Esophagus (tissue), 2 donors: ENCODE results near the gene LEP. TPM values are rescaled to one million over a fixed set of nuclear protein-coding genes. Genes with fewer than 3 reads are reported as not detected.

ENCODE experiments used
- H3K27ac ChIP-seq, 2 donors: one replicate each; pipeline ENCODE4 v1.5.1; 2013; ENCODE audit warnings: low read depth in 2 of 2, mild to moderate bottlenecking in 2 of 2, inconsistent platforms in 1 of 2, low read length in 1 of 2, moderate library complexity in 1 of 2
- H3K27me3 ChIP-seq, 2 donors: one replicate each; pipeline ENCODE4 v1.6.1; 2013; ENCODE audit warnings: low read length in 2 of 2, control low read depth in 1 of 2, mild to moderate bottlenecking in 1 of 2; ENCODE audit not compliant: insufficient read depth in 2 of 2, control insufficient read depth in 1 of 2
- H3K36me3 ChIP-seq, 2 donors: one replicate each; pipeline ENCODE4 v1.6.1; 2013; ENCODE audit warnings: low read length in 1 of 2; ENCODE audit not compliant: control insufficient read depth in 2 of 2, insufficient read depth in 2 of 2
- H3K4me1 ChIP-seq, 2 donors: one replicate each; pipeline ENCODE4 v1.6.1; 2013; ENCODE audit warnings: low read length in 1 of 2; ENCODE audit not compliant: control insufficient read depth in 2 of 2, insufficient read depth in 2 of 2
- H3K4me3 ChIP-seq, 2 donors: one replicate each; pipeline ENCODE4 v1.5.1; 2013; ENCODE audit warnings: low read length in 2 of 2, mild to moderate bottlenecking in 2 of 2, low read depth in 1 of 2, moderate library complexity in 1 of 2
- H3K9me3 ChIP-seq, 2 donors: one replicate each; pipeline ENCODE4 v1.6.1; 2013; ENCODE audit warnings: mild to moderate bottlenecking in 2 of 2, low read depth in 1 of 2, low read length in 1 of 2, moderate library complexity in 1 of 2; ENCODE audit not compliant: control insufficient read depth in 2 of 2, insufficient read depth in 1 of 2
- WGBS, 2 donors: extraction: QIAGEN DNeasy Blood & Tissue Kit; methylation state at CpG; one replicate each; pipeline ENCODE4 v1.1.7; 2013; 5-methylcytosine and 5-hydroxymethylcytosine counted together
- polyA plus RNA-seq, 2 donors: library from polyadenylated mRNA; stranded (reverse); fragments of 200-250 nt; gene quantifications; one replicate each; pipeline ENCODE4 v1.2.3, GENCODE V29; 2013
- donor health status: healthy with polysubstance abuse.
- donor health status: Bipolar disorder and iron deficiency.

The LEP gene
- polyA plus RNA-seq, 2 donors, result 0.02 TPM

GRCh38 chr7:128202287-128202957, 38.7 kb upstream of the LEP start:
- H3K4me3 ChIP-seq, result no peak overlapping the region
- no peaks in the 10 kb centered on the region for H3K36me3 ChIP-seq
- H3K27me3 ChIP-seq, result no peaks in the 10 kb centered on the region
- no peaks in the 10 kb centered on the region for H3K9me3 ChIP-seq
- 70 to 73% methylated on average over 10 of the region's 10 CpGs for WGBS, 2 donors
- no peak overlapping the region for H3K27ac ChIP-seq
- H3K4me1 ChIP-seq, result peaks cover 4% of the 10 kb centered on the region in 2 donors

DNA sequence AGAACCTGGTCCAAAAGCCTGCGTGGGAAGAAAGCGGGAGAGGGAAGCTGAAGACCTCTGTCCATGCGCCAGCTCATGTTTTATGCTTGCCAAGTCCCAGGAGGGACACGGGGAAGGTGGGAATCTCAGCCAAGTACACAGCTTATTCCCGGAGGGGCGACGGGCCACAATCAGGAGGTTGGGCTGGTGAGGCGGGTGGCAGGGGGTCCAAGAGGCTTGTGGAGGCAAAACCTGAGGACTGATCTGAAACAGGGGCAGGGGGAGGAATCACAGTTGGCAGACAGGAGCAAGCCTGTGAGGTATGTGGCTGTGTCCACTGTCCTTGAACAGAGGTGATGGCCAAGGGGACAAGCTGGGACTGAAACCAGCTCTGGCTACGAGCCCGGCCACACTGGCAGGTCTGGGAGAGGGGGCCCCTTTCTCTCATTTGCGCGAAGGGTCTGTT, 38.0 kb upstream of the LEP start:
- H3K27ac ChIP-seq, result no peak overlapping the region
- H3K27me3 ChIP-seq, result no peaks in the 10 kb centered on the region
- H3K4me3 ChIP-seq, result no peak overlapping the region
- H3K36me3 ChIP-seq, result no peaks in the 10 kb centered on the region
- WGBS, 2 donors, result 55 to 57% methylated on average over 10 to 12 of the region's 12 CpGs
- H3K9me3 ChIP-seq, result no peaks in the 10 kb centered on the region
- peaks cover 2 to 4% of the 10 kb centered on the region in 2 donors for H3K4me1 ChIP-seq

DNA sequence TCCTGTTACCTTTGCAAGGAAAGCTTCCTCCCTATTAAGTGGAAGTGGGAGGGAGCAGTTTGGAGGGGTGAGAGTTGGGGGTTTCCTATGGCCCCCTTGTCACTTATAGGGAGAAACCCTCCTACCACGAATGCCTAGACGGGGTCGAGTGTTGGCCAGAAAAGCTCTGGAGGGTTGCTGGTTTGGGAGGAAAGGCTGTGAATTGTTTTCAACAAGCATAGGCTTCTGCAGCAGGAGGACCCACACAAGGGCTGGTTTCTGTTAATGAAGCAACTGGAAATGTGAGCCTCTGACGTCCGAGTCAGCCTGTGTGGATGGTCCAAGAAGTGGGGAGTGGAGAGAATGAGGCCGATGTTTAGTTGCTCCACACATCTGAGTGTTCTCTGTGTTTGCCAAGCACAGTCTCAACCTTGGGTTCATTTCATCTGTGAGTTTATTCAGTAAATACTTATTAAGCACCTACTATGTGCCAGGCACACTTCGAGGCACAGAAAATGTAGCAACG, 37.3 kb upstream of the LEP start:
- WGBS, 2 donors, result 64% methylated on average over 8 of the region's 8 CpGs
- H3K9me3 ChIP-seq, result no peaks in the 10 kb centered on the region
- no peaks in the 10 kb centered on the region for H3K27me3 ChIP-seq
- no peaks in the 10 kb centered on the region for H3K36me3 ChIP-seq
- no peak overlapping the region for H3K27ac ChIP-seq
- H3K4me1 ChIP-seq, result peaks cover 2 to 4% of the 10 kb centered on the region in 2 donors
- no peak overlapping the region for H3K4me3 ChIP-seq

DNA sequence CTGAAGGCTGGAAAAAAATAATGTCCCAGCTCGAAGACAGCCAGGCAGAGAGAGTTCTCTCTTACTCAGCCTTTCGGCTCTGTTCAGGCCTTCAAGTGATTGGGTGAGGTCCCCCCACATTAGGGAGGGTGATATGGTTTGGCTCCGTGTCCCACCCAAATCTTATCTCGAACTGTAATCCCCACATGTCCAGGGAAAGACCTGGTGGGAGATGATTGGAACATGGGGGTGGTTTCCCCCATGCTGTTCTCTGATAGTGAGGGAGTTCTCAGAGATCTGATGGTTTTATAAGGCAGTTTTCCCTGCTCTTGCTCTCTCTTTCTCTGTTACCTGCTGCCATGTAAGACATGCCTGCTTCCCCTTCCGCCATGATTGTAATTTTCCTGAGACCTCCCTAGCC, 36.6 kb upstream of the LEP start:
- H3K4me1 ChIP-seq, result peaks cover 2 to 4% of the 10 kb centered on the region in 2 donors
- H3K27ac ChIP-seq, result no peak overlapping the region
- no peaks in the 10 kb centered on the region for H3K36me3 ChIP-seq
- no peak overlapping the region for H3K4me3 ChIP-seq
- WGBS, 2 donors, result 74 to 83% methylated on average over 5 of the region's 5 CpGs
- no peaks in the 10 kb centered on the region for H3K27me3 ChIP-seq
- no peaks in the 10 kb centered on the region for H3K9me3 ChIP-seq

- H3K27me3 ChIP-seq, result no peaks in the 10 kb centered on the region
- H3K36me3 ChIP-seq, result no peaks in the 10 kb centered on the region
- WGBS, 2 donors, result 92 to 95% methylated on average over 4 of the region's 4 CpGs
Observed at GRCh38 chr7:128205068-128205467, 36.0 kb upstream of the LEP start.

GRCh38 chr7:128206017-128206746, 34.9 kb upstream of the LEP start:
- Histone ChIP-seq H3K27me3 (no peaks in the 10 kb centered on the region), H3K4me1 (peaks cover 2% of the 10 kb centered on the region in 2 donors), H3K27ac (no peak overlapping the region), H3K36me3 (no peaks in the 10 kb centered on the region), H3K4me3 (no peak overlapping the region), H3K9me3 (no peaks in the 10 kb centered on the region)
- 84 to 85% methylated on average over 16 of the region's 16 CpGs for WGBS, 2 donors

More at GRCh38 chr7:128205068-128205467, 36.0 kb upstream of the LEP start:
- peaks cover 2 to 4% of the 10 kb centered on the region in 2 donors for H3K4me1 ChIP-seq
- H3K27ac ChIP-seq, result no peak overlapping the region
- H3K9me3 ChIP-seq, result no peaks in the 10 kb centered on the region
- H3K4me3 ChIP-seq, result no peak overlapping the region

GRCh38 chr7:128206747-128207500, 34.2 kb upstream of the LEP start:
- no peaks in the 10 kb centered on the region for H3K4me1 ChIP-seq
- H3K9me3 ChIP-seq, result no peaks in the 10 kb centered on the region
- no peak overlapping the region for H3K27ac ChIP-seq
- no peak overlapping the region for H3K4me3 ChIP-seq
- WGBS, 2 donors, result 66 to 70% methylated on average over 9 of the region's 9 CpGs
- no peaks in the 10 kb centered on the region for H3K36me3 ChIP-seq
- no peaks in the 10 kb centered on the region for H3K27me3 ChIP-seq

GRCh38 chr7:128207609-128208008, 33.5 kb upstream of the LEP start:
- WGBS, 2 donors, result 60 to 77% methylated on average over 4 of the region's 4 CpGs
- no peak overlapping the region for H3K4me3 ChIP-seq
- H3K4me1 ChIP-seq, result no peaks in the 10 kb centered on the region
- H3K9me3 ChIP-seq, result no peaks in the 10 kb centered on the region
- H3K27me3 ChIP-seq, result no peaks in the 10 kb centered on the region
- no peaks in the 10 kb centered on the region for H3K36me3 ChIP-seq
- H3K27ac ChIP-seq, result no peak overlapping the region

DNA sequence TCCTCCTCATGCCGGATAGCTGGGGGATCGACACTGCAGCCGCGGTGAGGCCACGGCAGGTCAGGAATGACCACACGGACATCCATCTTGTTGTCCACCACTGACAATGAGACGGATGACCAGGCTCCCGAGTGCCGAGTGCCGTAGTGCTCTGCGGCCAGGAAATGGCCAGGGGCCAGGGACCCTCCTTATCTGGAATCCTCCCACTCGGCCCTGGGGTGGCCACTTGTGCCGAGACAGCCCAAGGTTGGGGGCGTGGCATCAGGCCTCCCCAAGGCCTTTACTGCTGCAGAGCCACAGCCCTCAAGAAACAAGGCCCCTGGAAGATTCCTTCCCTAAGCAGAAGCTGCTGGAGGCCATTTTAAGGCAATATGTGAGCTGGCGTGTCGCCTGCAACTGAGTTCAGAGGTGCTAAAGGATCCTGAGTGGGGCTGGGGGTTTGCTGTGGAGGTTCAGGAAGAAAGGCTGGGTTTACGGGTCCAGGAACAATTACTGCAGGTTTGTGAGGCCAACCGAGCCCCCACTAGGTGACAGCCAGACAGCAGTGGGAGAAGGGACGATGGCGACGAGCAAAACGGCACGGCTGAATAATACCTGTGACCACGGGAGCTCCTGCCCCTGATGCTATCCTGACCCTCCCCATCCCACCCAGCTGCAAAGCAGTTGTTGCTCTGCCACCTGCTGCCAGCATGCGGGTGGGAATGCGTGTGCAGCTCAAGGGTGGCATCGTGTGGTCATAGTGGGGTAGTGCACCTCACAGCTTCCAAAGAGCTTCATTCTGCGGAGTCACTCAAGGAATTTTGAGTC, 31.6 kb upstream of the LEP start:
- Histone ChIP-seq H3K4me3 (no peak overlapping the region), H3K27me3 (no peaks in the 10 kb centered on the region), H3K36me3 (no peaks in the 10 kb centered on the region), H3K9me3 (no peaks in the 10 kb centered on the region), H3K4me1 (no peaks in the 10 kb centered on the region), H3K27ac (no peak overlapping the region)
- WGBS, 2 donors, result 25 to 30% methylated on average over 26 to 28 of the region's 28 CpGs
